ENCODE measurements around the gene PYY.
"Not testable (repeated sequence)": the region's sequence is repeated elsewhere in the genome, so short reads cannot be mapped to it uniquely, and the experiment has no call there.

Gene PYY

GRCh38 chr17:43945074-43945829, 8.5 kb downstream of the PYY start:
- DNase-seq, result peak; percentile 78

- DNase-seq, result no peak
Observed at GRCh38 chr17:43942051-43942685, 11.6 kb downstream of the PYY start, which contains the start of gene PPY. TSS of gene PPY (minus strand) at chr17:43942476. CDS start at chr17:43941654, 822 bp downstream.

- DNase-seq, result peak; percentile 37
Observed at GRCh38 chr17:43940630-43941029, 13.1 kb downstream of the PYY start.

- DNase-seq, result no peak
Observed at GRCh38 chr17:43939886-43940285, 13.9 kb downstream of the PYY start.

GRCh38 chr17:43939452-43939851, 14.3 kb downstream of the PYY start:
- not testable (repeated sequence) for DNase-seq

- no peak for DNase-seq
Observed at GRCh38 chr17:43938838-43939182, 14.9 kb downstream of the PYY start.

GRCh38 chr17:43936434-43936833, 17.3 kb downstream of the PYY start:
- peak; percentile 61 for DNase-seq

- DNase-seq, result no peak
Observed at GRCh38 chr17:43935926-43936261, 17.8 kb downstream of the PYY start.

GRCh38 chr17:43935204-43935925, 18.4 kb downstream of the PYY start:
- no peak for DNase-seq

GRCh38 chr17:43932923-43933322, 20.8 kb downstream of the PYY start:
- DNase-seq, result no peak

GRCh38 chr17:43932357-43932756, 21.4 kb downstream of the PYY start:
- no peak for DNase-seq

- DNase-seq, result no peak
Observed at GRCh38 chr17:43931062-43931571, 22.6 kb downstream of the PYY start.

GRCh38 chr17:43928609-43929008, 25.1 kb downstream of the PYY start:
- DNase-seq, result no peak

- not testable (repeated sequence) for DNase-seq
Observed at GRCh38 chr17:43927929-43928328, 25.8 kb downstream of the PYY start.

- no peak for DNase-seq
Observed at GRCh38 chr17:43927060-43927864, 26.5 kb downstream of the PYY start.

GRCh38 chr17:43924558-43924957, 29.2 kb downstream of the PYY start:
- DNase-seq, result no peak

- DNase-seq, result no peak
Observed at GRCh38 chr17:43920500-43921095, 33.1 kb downstream of the PYY start.

GRCh38 chr17:43918026-43918389, 35.7 kb downstream of the PYY start:
- no peak for DNase-seq

- DNase-seq, result peak; percentile 25
Observed at GRCh38 chr17:43917348-43918025, 36.3 kb downstream of the PYY start.

GRCh38 chr17:43917016-43917347, 36.8 kb downstream of the PYY start:
- no peak for DNase-seq

- no peak for DNase-seq
Observed at GRCh38 chr17:43916385-43916784, 37.4 kb downstream of the PYY start.

- DNase-seq, result no peak
Observed at GRCh38 chr17:43915559-43915958, 38.2 kb downstream of the PYY start.

Measured in fibroblast of skin of right quadriceps (primary cell).